T-helper 1 cell treated with Interleukin-12 subunit alpha and Interleukin-12 subunit beta and Interleukin-4 antibody, amounts not matched to agents 30 ng/mL and 1 ng/mL, for 36 hours (primary cell): ENCODE measurements around the gene FZD7. TPM values are rescaled to one million over a fixed set of nuclear protein-coding genes. Genes with fewer than 3 reads are reported as not detected.

Experiments
- intact Hi-C: fragments of 100-400 bp; cut with micrococcal nuclease; formaldehyde crosslinking; loops from one replicate; pipeline ENCODE4 v1.15.1; 2024
- total RNA-seq: library from RNA; stranded (reverse); gene quantifications from 2 replicates; pipeline ENCODE4 v1.2.3, GENCODE V29; 2022

Gene FZD7
- total RNA-seq, 1 donor from 2014 or later, result 0.29 TPM

GRCh38 chr2:202064171-202064880, 30.7 kb downstream of the FZD7 start:
- intact Hi-C loops, result no loop called here

GRCh38 chr2:202064881-202065230, 31.2 kb downstream of the FZD7 start:
- intact Hi-C loops, result no loop called here

- intact Hi-C loops, result no loop called here
These were observed 32.2 kb downstream of the FZD7 start for GRCh38 chr2:202065876-202066275.

GRCh38 chr2:202066875-202067274, 33.2 kb downstream of the FZD7 start:
- intact Hi-C loops, result no loop called here

GRCh38 chr2:202067589-202067988, 33.9 kb downstream of the FZD7 start:
- intact Hi-C loops, result no loop called here

GRCh38 chr2:202069170-202070067, 35.8 kb downstream of the FZD7 start:
- intact Hi-C loops, result no loop called here

- intact Hi-C loops, result no loop called here
These were observed 37.5 kb downstream of the FZD7 start for GRCh38 chr2:202071107-202071506.

GRCh38 chr2:202072226-202072625, 38.6 kb downstream of the FZD7 start:
- intact Hi-C loops, result no loop called here

- intact Hi-C loops, result no loop called here
These were observed 39.2 kb downstream of the FZD7 start, which contains the start of gene KIAA2012 for GRCh38 chr2:202072737-202073401. Gene KIAA2012, plus strand, starts transcription at chr2:202073255. Its CDS starts 373 bp downstream, at chr2:202073628.

- intact Hi-C loops, result no loop called here
These were observed 40.7 kb downstream of the FZD7 start for GRCh38 chr2:202074324-202074723.

- intact Hi-C loops, result no loop called here
These were observed 45.7 kb downstream of the FZD7 start for GRCh38 chr2:202079310-202079709.

- intact Hi-C loops, result no loop called here
These were observed 50.6 kb downstream of the FZD7 start for GRCh38 chr2:202084265-202084664.

Other genes with a start within 250 kb of the FZD7 start
- gene CDK15, start 227.3 kb upstream of the FZD7 start, total RNA-seq, result not detected in 2 replicates
- not detected in 2 replicates for gene KIAA2012, start 39.4 kb downstream of the FZD7 start, total RNA-seq
- gene SUMO1, start 204.7 kb downstream of the FZD7 start, total RNA-seq, result 105 and 112 TPM in 2 replicates
- 119 and 121 TPM in 2 replicates for gene NOP58, start 231.9 kb downstream of the FZD7 start, total RNA-seq